ENCODE data around the gene ADCK2.
A peak's percentile ranks its signal among the peaks of the same experiment; 100 is the strongest.
"Not testable (repeated sequence)": the region's sequence is repeated elsewhere in the genome, so short reads cannot be mapped to it uniquely, and the experiment has no call there.

Gene ADCK2

DNA sequence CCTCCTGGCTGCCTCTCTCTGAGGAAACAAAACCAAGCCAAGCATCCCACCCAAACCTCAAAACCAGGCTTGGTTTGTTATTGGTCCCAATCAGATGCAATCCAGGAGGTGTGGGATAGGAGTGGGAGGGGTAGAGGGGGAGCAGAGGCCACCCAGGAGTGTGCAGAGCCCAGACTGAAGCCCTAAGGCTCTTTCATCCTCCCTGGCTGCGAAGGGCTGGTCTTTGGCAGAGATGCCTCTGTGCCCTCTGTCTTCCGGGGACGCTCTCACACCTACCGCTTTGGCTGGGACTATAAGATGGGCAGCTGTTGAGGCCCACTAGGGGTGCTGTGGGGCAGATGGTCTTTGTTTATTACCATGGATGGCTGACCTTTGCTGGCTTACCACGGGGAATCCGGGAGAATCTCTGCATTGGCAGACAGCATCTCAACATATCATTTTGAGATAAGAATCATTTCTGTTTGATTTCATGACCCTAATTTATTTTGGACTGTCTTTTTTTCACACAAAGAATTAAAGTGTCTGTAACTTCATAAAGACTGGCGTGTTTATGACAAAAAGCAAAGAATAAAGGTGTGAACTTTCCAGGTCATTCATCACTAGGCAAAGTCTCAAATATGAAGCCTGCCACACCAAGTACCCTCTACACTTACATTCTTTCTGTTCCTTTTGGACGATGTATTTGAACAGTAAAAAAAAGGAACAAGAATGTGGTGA, 25.7 kb upstream of the ADCK2 start:
- DNase-seq, result peak in 1 of 2 experiments; percentile 14

DNA sequence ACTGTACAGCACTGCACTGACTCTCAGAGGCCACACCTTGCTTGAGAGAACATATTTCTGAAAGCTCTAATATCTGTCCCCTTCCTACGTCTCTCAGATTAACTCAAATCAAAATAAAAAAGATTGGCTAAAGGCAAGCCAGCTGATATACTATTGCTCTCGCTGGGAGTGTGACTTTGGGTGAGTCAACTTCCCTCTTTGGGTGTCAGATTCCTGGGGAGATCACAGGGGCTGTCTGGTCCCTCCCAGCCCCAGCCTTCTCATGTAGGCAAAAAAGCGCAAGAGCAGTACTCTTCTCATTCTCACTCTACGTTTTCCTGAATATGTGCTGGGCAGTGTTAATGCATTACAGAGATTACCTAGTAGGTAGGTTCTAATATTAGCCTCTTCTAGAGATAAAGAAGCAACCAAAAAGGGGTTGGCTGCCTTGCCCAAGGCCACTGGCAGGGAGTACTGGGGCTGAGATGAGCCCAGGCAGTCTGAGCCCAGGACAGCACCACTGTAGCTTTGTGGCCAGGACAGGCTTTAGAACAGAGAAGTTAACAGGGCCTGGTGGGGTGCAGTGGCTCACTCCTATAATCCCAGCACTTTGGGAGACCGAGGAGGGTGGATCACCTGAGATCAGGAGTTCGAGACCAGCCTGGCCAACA, 23.1 kb upstream of the ADCK2 start:
- DNase-seq, result no peak

GRCh38 chr7:140650367-140650766, 22.4 kb upstream of the ADCK2 start:
- no peak for DNase-seq

DNA sequence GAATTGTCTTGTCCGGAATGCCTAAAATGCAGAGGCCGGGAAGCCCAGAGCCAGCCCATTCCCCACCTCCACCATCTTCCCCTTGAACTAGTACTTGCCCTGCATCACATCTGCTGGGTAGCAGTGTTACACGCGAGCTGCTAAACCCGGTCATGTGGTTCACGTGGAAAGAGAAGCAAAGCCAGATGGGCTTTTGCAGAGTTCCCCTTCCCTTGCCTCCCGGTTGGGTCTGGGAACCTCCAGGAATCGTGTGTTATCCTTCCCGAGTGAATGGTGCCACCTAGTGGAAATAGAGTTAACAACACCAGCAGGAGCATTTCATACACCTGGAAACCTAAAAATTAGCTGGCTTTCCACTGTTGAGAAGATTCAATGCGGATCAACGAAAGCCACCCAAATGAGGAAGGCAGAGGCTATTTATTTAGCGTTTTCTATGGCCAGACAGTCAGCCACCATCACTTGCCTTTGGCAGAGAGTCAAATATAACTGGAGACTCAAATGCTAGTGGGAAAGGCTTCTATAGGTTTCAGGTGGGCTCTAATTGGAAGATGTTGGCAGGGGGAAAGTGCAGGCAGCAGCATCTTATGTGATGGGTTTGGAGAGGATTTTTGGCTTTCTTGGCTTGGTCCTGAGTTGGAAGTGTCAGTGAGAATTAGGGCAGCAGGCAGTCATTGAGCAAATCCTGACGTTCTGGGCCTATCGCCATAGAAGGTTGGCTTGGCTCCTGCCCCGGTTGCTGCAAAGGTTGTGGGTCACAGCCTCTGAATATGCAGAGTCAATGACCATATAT, 19.2 kb upstream of the ADCK2 start:
- no peak for DNase-seq

DNA sequence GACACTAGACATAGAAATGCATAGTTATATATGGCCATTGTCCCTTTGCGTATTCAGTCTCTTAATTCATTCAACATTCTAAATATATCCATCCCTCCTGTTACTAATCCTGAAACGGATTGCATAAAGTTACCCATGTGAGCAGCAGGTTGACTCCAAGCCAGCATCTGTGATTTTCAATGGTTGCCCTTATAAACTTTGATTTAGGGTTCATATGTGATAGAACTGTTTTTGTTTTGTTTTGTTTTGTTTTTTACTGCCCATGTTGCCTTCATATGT, 18.7 kb upstream of the ADCK2 start:
- DNase-seq, result no peak

DNA sequence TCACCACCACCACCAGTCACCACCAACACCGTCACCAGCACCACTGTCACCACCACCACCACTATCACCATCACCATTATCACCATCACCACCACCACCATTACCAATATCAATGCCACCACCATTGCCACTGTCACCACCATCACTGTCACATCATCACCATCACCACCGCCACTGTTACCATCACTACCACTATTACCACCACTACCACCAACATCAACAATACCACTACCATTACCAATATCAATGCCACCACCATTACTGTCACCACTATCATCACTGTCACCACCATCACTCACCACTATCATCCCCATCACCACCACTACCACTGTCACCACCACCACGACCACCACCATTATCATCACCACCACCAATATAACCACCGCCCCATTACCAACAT, 18.1 kb upstream of the ADCK2 start:
- no peak for DNase-seq

GRCh38 chr7:140655511-140656408, 17.0 kb upstream of the ADCK2 start:
- no peak for DNase-seq

- peak; percentile 21 for DNase-seq
These were observed 15.9 kb upstream of the ADCK2 start for GRCh38 chr7:140656548-140657515.

- no peak for DNase-seq
These were observed 14.9 kb upstream of the ADCK2 start for GRCh38 chr7:140657891-140658290.

DNA sequence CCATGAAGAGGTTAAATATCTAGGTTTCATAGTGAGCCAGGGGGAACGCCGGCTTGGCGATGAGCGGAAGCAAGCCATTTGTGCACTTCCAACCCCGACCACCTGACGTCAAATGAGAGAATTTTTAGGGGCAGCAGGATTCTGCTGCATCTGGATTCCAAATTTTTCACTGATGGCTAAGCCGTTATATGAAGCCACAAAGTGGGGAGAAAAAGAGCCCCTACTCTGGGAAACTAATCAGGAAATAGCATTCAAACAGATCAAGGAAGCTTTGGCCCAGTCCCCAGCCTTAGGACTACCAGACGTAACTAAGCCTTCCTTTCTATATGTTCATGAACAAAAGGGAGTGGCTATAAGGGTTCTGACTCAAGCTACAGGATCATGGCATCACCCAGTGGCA, 12.9 kb upstream of the ADCK2 start:
- DNase-seq, result no peak

DNA sequence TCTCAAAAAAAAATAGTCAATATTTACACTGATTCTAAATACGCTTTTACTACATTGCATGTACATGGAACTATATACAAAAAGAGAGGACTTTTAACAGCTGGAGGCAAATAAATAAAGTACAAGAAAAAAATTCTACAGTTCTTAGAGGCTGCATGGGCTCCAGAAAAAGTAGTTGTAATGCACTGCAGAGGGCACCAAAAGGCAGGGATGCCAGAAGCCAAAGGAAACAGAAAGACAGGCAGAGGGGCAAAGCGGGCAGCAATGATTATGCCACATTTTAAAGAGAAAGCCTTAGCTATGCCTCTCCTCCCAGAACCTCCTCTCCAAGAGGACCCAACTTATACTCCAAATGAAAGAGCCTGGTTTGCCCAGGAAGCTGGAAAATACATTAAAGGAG, 11.6 kb upstream of the ADCK2 start:
- DNase-seq, result no peak

GRCh38 chr7:140662938-140663337, 9.8 kb upstream of the ADCK2 start:
- not testable (repeated sequence) for DNase-seq

DNA sequence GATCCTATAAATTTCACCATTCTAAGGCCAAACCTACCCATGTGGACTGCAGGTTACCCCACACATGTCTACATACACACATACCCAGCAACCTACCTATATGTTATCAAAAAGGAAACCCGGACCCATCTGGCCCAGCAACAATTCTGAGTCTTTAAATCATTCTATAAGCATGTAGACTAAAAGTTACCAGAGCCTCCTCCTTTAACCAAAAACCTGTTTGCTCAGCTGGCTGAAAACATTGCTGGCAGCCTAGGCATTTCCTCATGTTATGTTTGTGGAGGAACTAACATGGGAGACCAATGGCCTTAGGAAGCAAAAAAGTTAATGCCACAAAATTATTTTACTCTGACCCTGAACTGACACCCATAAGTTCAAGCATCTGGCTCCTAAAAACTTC, 5.3 kb upstream of the ADCK2 start:
- DNase-seq, result no peak

DNA sequence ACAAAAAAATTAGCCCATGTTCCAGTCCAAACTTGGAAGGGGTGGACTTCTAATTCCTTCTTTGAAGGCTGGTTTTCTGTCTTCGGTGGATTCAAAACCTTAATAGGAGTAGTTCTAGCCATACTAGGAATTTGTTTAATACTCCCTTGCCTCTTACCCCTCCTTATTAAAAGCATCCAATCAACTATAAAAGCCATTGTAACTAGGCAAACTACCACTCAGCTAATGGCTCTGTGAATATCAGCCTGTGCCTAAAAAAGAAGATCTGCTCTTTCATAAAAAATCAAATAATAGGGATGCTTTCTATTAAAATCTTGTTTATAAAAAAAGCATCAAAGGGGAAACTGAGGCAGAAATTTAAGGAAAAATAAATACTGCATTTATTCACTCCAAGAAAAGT, 4.1 kb upstream of the ADCK2 start:
- no peak for DNase-seq

- DNase-seq, result no peak
These were observed 3.4 kb upstream of the ADCK2 start for GRCh38 chr7:140669352-140669751.

DNA sequence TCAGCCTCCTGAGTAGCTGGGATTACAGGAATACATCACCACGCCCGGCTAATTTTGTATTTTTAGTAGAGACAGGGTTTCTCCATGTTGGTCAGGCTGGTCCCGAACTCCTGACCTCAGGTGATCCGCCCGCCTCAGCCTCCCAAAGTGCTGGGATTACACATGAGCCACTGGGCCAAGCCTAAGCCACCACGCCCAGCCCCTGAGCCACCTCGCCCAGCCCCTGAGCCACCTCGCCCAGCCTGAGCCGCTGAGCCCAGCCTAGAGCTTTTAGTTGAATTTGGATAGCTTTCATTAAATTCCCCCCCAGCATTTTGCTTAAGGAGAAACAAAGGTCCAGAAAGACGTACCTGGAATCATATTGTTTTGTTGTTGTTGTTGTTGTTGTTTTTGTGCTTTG, 2.9 kb upstream of the ADCK2 start:
- not testable (repeated sequence) for DNase-seq

DNA sequence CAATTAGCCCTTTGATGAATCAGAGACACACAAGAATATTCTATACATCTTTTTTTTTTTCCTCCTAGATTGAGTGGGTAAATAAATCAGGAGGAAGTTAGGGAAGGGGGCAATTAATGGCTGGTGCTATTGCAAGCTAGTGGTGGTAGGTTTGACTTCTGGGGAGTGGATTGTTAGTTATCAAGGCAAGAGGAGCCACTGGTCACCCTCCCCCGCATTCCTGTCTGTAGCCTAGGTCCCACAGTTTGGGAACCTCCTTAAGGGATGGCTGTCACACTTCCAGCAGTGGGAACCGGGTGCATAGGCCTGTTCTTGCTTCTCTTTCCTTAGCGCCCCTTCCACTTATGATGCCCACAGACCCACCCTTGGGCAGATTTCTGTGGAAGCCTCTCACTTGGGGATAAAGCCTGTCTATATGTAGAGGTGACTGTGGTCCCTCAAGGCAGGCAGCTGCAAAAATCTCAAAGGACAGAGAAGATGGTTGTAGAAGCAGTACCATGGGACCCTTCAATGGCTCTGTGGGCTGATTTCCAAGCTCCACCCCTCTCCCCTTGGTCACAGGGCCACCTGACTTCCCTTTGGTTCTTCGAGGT, 2.3 kb upstream of the ADCK2 start:
- DNase-seq, result no peak

GRCh38 chr7:140671966-140672365, 779 bp upstream of the ADCK2 start:
- DNase-seq, result no peak

- peak; percentile 56 to 58 for DNase-seq
These were observed 473 bp downstream of the ADCK2 start for GRCh38 chr7:140673063-140673773.

DNA sequence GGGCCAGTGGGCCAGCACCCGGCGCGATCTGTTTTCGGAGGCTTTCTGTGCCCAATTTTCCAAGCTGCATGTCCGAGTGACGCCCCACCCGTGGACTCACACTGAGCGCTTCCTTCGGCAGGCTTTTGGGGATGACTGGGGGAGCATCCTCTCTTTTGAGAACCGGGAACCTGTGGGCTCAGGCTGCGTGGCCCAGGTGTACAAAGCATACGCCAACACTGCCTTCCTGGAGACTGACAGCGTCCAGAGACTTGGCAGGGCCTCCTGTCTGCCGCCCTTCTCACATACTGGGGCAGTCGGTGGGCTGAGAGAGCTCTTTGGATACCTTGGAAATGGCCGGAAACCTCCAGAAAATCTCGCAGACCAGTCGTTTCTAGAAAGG, 1.0 kb downstream of the ADCK2 start:
- no peak for DNase-seq

DNA sequence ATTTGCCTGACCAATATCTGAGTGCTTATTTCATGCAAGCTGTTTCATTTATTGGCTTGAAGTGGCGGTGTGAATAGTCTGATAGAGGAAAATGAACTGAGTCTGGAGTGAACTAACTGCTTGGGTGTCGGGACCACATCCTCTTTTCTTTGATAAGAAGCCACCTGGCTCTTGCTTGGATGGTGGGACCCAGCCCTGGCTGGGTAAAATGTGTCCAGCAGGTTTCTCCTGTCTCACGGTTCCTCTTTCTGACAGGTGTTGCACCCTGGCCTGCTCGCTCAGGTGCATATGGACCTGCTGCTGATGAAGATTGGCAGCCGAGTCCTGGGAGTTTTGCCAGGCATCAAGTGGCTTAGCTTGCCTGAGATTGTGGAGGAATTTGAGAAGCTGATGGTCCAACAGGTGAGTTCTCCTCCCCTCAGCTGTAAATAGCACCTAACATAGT, 1.6 kb downstream of the ADCK2 start:
- DNase-seq, result no peak
